ENCODE measurements around the gene CAMTA1.

Gene CAMTA1

GRCh38 chr1:7510389-7510931 is 725.2 kb downstream of the CAMTA1 start:
- Histone ChIP-seq H3K4me3 (ENCODE audit: severe bottlenecking) (no peak overlapping the region), H3K36me3 (ENCODE audit: low read depth) (no peaks in the 10 kb centered on the region), H3K27ac (ENCODE audit: poor library complexity, severe bottlenecking) (no peak overlapping the region), H3K9me3 (ENCODE audit: severe bottlenecking) (no peaks in the 10 kb centered on the region), H3K4me1 (ENCODE audit: insufficient read depth, poor library complexity, severe bottlenecking) (peaks cover 3% of the 10 kb centered on the region), H3K27me3 (ENCODE audit: insufficient read depth, poor library complexity, severe bottlenecking) (no peaks in the 10 kb centered on the region)
- ATAC-seq (ENCODE audit: low read depth), result no peak
- DNase-seq (ENCODE audit: low spot score), result no peak
- no peak for TF ChIP-seq CTCF (IDR thresholded peaks at IDR 0.05; ENCODE audit: poor library complexity, severe bottlenecking)

- Histone ChIP-seq H3K27ac (ENCODE audit: poor library complexity, severe bottlenecking) (no peak overlapping the region), H3K4me3 (ENCODE audit: severe bottlenecking) (no peak overlapping the region), H3K9me3 (ENCODE audit: severe bottlenecking) (no peaks in the 10 kb centered on the region), H3K4me1 (ENCODE audit: insufficient read depth, poor library complexity, severe bottlenecking) (peaks cover 3% of the 10 kb centered on the region), H3K27me3 (ENCODE audit: insufficient read depth, poor library complexity, severe bottlenecking) (no peaks in the 10 kb centered on the region), H3K36me3 (ENCODE audit: low read depth) (no peaks in the 10 kb centered on the region)
- no peak for ATAC-seq (ENCODE audit: low read depth)
- DNase-seq (ENCODE audit: low spot score), result no peak
- no peak for TF ChIP-seq CTCF (IDR thresholded peaks at IDR 0.05; ENCODE audit: poor library complexity, severe bottlenecking)
Measured at GRCh38 chr1:7511381-7511780, 726.1 kb downstream of the CAMTA1 start.

GRCh38 chr1:7513081-7513480 is 727.8 kb downstream of the CAMTA1 start:
- H3K27ac ChIP-seq (ENCODE audit: poor library complexity, severe bottlenecking), result no peak overlapping the region
- TF ChIP-seq CTCF (IDR thresholded peaks at IDR 0.05; ENCODE audit: poor library complexity, severe bottlenecking), result no peak
- no peaks in the 10 kb centered on the region for H3K27me3 ChIP-seq (ENCODE audit: insufficient read depth, poor library complexity, severe bottlenecking)
- no peak for ATAC-seq (ENCODE audit: low read depth)
- H3K9me3 ChIP-seq (ENCODE audit: severe bottlenecking), result no peaks in the 10 kb centered on the region
- H3K36me3 ChIP-seq (ENCODE audit: low read depth), result no peaks in the 10 kb centered on the region
- no peak for DNase-seq (ENCODE audit: low spot score)
- peaks cover 3% of the 10 kb centered on the region for H3K4me1 ChIP-seq (ENCODE audit: insufficient read depth, poor library complexity, severe bottlenecking)
- no peak overlapping the region for H3K4me3 ChIP-seq (ENCODE audit: severe bottlenecking)

- no peak for TF ChIP-seq CTCF (IDR thresholded peaks at IDR 0.05; ENCODE audit: poor library complexity, severe bottlenecking)
- ATAC-seq (ENCODE audit: low read depth) (no peak), DNase-seq (ENCODE audit: low spot score) (no peak)
- Histone ChIP-seq H3K4me3 (ENCODE audit: severe bottlenecking) (no peak overlapping the region), H3K27ac (ENCODE audit: poor library complexity, severe bottlenecking) (no peak overlapping the region), H3K4me1 (ENCODE audit: insufficient read depth, poor library complexity, severe bottlenecking) (no peaks in the 10 kb centered on the region), H3K27me3 (ENCODE audit: insufficient read depth, poor library complexity, severe bottlenecking) (no peaks in the 10 kb centered on the region), H3K36me3 (ENCODE audit: low read depth) (no peaks in the 10 kb centered on the region), H3K9me3 (ENCODE audit: severe bottlenecking) (no peaks in the 10 kb centered on the region)
Measured at GRCh38 chr1:7515175-7515574, 729.9 kb downstream of the CAMTA1 start.

DNA sequence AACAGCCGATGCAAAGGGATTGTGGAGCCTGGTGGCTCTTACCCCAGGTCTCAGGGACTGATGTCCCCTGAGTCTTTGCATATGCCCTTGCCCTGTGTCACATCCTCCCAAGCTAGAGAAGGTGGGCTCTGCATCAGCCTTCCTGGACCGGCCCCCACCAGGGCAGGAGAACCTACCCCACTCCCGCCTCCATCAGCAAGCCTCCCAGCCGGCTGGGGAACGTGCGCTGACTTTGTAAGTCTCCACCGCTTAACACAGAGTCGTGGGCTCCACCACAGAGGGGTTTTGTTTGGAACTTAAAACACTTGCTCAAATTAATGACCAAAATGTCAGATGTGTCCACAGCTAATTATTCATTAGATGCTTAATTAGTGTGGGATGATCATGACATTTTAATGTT is 730.6 kb downstream of the CAMTA1 start:
- ATAC-seq (ENCODE audit: low read depth), result no peak
- TF ChIP-seq CTCF (IDR thresholded peaks at IDR 0.05; ENCODE audit: poor library complexity, severe bottlenecking), result no peak
- Histone ChIP-seq H3K9me3 (ENCODE audit: severe bottlenecking) (no peaks in the 10 kb centered on the region), H3K4me1 (ENCODE audit: insufficient read depth, poor library complexity, severe bottlenecking) (no peaks in the 10 kb centered on the region), H3K27me3 (ENCODE audit: insufficient read depth, poor library complexity, severe bottlenecking) (no peaks in the 10 kb centered on the region), H3K4me3 (ENCODE audit: severe bottlenecking) (no peak overlapping the region), H3K27ac (ENCODE audit: poor library complexity, severe bottlenecking) (no peak overlapping the region), H3K36me3 (ENCODE audit: low read depth) (no peaks in the 10 kb centered on the region)
- no peak for DNase-seq (ENCODE audit: low spot score)

Measured in RWPE2 (cell line).